Measurements from ENCODE around the gene SLC39A10.

SLC39A10 gene

GRCh38 chr2:195656859-195657633 lies at the start of gene SLC39A10:
Gene SLC39A10 (plus strand): TSS chr2:195657226. CDS start chr2:195680043, 22,817 bp downstream.
- Histone ChIP-seq H3K36me3 (ENCODE audit: insufficient read depth, low read length) (no peaks in the 10 kb centered on the region), H3K4me3 (ENCODE audit: low read depth, low read length) (peak within 1 kb of the TSS; percentile 82), H3K79me2 (ENCODE audit: control insufficient read depth, insufficient read depth, low read length, unreplicated experiment) (peaks cover 32% of the 10 kb centered on the region), H2AFZ (ENCODE audit: low read length, unreplicated experiment) (peak within 1 kb of the TSS; percentile 87), H3K27me3 (ENCODE audit: insufficient read depth, low read length) (no peaks in the 10 kb centered on the region), H3K27ac (ENCODE audit: low read depth, low read length) (peak within 1 kb of the TSS; percentile 75), H3K4me1 (ENCODE audit: control insufficient read depth, insufficient read depth, low read length, unreplicated experiment) (peaks cover 20% of the 10 kb centered on the region)

GRCh38 chr2:195608768-195609454 lies 48.1 kb upstream of the SLC39A10 start:
- H3K27me3 ChIP-seq (ENCODE audit: insufficient read depth, low read length): no peaks in the 10 kb centered on the region
- H2AFZ ChIP-seq (ENCODE audit: low read length, unreplicated experiment): no peak overlapping the region
- no peaks in the 10 kb centered on the region for H3K36me3 ChIP-seq (ENCODE audit: insufficient read depth, low read length)
- peaks cover 15% of the 10 kb centered on the region for H3K4me1 ChIP-seq (ENCODE audit: control insufficient read depth, insufficient read depth, low read length, unreplicated experiment)
- H3K79me2 ChIP-seq (ENCODE audit: control insufficient read depth, insufficient read depth, low read length, unreplicated experiment): no peaks in the 10 kb centered on the region
- no peak overlapping the region for H3K27ac ChIP-seq (ENCODE audit: low read depth, low read length)
- no peak overlapping the region for H3K4me3 ChIP-seq (ENCODE audit: low read depth, low read length)

- H3K4me1 ChIP-seq (ENCODE audit: control insufficient read depth, insufficient read depth, low read length, unreplicated experiment): peaks cover 21% of the 10 kb centered on the region
- no peak overlapping the region for H3K4me3 ChIP-seq (ENCODE audit: low read depth, low read length)
- H3K27ac ChIP-seq (ENCODE audit: low read depth, low read length): no peak overlapping the region
- no peak overlapping the region for H2AFZ ChIP-seq (ENCODE audit: low read length, unreplicated experiment)
- no peaks in the 10 kb centered on the region for H3K79me2 ChIP-seq (ENCODE audit: control insufficient read depth, insufficient read depth, low read length, unreplicated experiment)
- H3K36me3 ChIP-seq (ENCODE audit: insufficient read depth, low read length): no peaks in the 10 kb centered on the region
- H3K27me3 ChIP-seq (ENCODE audit: insufficient read depth, low read length): no peaks in the 10 kb centered on the region
These were observed 46.3 kb upstream of the SLC39A10 start for GRCh38 chr2:195610717-195611116.

GRCh38 chr2:195612611-195613495 lies 44.2 kb upstream of the SLC39A10 start:
- peaks cover 21% of the 10 kb centered on the region for H3K4me1 ChIP-seq (ENCODE audit: control insufficient read depth, insufficient read depth, low read length, unreplicated experiment)
- H3K27ac ChIP-seq (ENCODE audit: low read depth, low read length): peak overlapping the region; percentile 51
- peak overlapping the region; percentile 57 for H2AFZ ChIP-seq (ENCODE audit: low read length, unreplicated experiment)

GRCh38 chr2:195613922-195614321 lies 43.1 kb upstream of the SLC39A10 start:
- H3K27ac ChIP-seq (ENCODE audit: low read depth, low read length): peak overlapping the region; percentile 51
- peak overlapping the region; percentile 33 for H3K4me3 ChIP-seq (ENCODE audit: low read depth, low read length)
- no peaks in the 10 kb centered on the region for H3K36me3 ChIP-seq (ENCODE audit: insufficient read depth, low read length)
- no peak overlapping the region for H2AFZ ChIP-seq (ENCODE audit: low read length, unreplicated experiment)
- H3K79me2 ChIP-seq (ENCODE audit: control insufficient read depth, insufficient read depth, low read length, unreplicated experiment): no peaks in the 10 kb centered on the region
- no peaks in the 10 kb centered on the region for H3K27me3 ChIP-seq (ENCODE audit: insufficient read depth, low read length)
- peaks cover 21% of the 10 kb centered on the region for H3K4me1 ChIP-seq (ENCODE audit: control insufficient read depth, insufficient read depth, low read length, unreplicated experiment)

More at GRCh38 chr2:195612611-195613495, 44.2 kb upstream of the SLC39A10 start:
- no peaks in the 10 kb centered on the region for H3K79me2 ChIP-seq (ENCODE audit: control insufficient read depth, insufficient read depth, low read length, unreplicated experiment)
- no peaks in the 10 kb centered on the region for H3K27me3 ChIP-seq (ENCODE audit: insufficient read depth, low read length)
- H3K4me3 ChIP-seq (ENCODE audit: low read depth, low read length): peak overlapping the region; percentile 33
- no peaks in the 10 kb centered on the region for H3K36me3 ChIP-seq (ENCODE audit: insufficient read depth, low read length)

GRCh38 chr2:195619590-195619989 lies 37.4 kb upstream of the SLC39A10 start:
- H3K27me3 ChIP-seq (ENCODE audit: insufficient read depth, low read length): no peaks in the 10 kb centered on the region
- no peak overlapping the region for H3K4me3 ChIP-seq (ENCODE audit: low read depth, low read length)
- no peak overlapping the region for H3K27ac ChIP-seq (ENCODE audit: low read depth, low read length)
- no peak overlapping the region for H2AFZ ChIP-seq (ENCODE audit: low read length, unreplicated experiment)
- H3K4me1 ChIP-seq (ENCODE audit: control insufficient read depth, insufficient read depth, low read length, unreplicated experiment): peaks cover 4% of the 10 kb centered on the region
- no peaks in the 10 kb centered on the region for H3K79me2 ChIP-seq (ENCODE audit: control insufficient read depth, insufficient read depth, low read length, unreplicated experiment)
- H3K36me3 ChIP-seq (ENCODE audit: insufficient read depth, low read length): no peaks in the 10 kb centered on the region

- Histone ChIP-seq H3K27ac (ENCODE audit: low read depth, low read length) (no peak overlapping the region), H3K4me3 (ENCODE audit: low read depth, low read length) (no peak overlapping the region), H3K79me2 (ENCODE audit: control insufficient read depth, insufficient read depth, low read length, unreplicated experiment) (no peaks in the 10 kb centered on the region), H3K36me3 (ENCODE audit: insufficient read depth, low read length) (no peaks in the 10 kb centered on the region), H3K27me3 (ENCODE audit: insufficient read depth, low read length) (no peaks in the 10 kb centered on the region), H3K4me1 (ENCODE audit: control insufficient read depth, insufficient read depth, low read length, unreplicated experiment) (peaks cover 4% of the 10 kb centered on the region), H2AFZ (ENCODE audit: low read length, unreplicated experiment) (peak overlapping the region; percentile 73)
These were observed 36.5 kb upstream of the SLC39A10 start for GRCh38 chr2:195620501-195620900.

GRCh38 chr2:195622966-195623365 lies 34.1 kb upstream of the SLC39A10 start:
- Histone ChIP-seq H3K4me1 (ENCODE audit: control insufficient read depth, insufficient read depth, low read length, unreplicated experiment) (peaks cover 4% of the 10 kb centered on the region), H3K36me3 (ENCODE audit: insufficient read depth, low read length) (no peaks in the 10 kb centered on the region), H3K4me3 (ENCODE audit: low read depth, low read length) (no peak overlapping the region), H3K27ac (ENCODE audit: low read depth, low read length) (no peak overlapping the region), H2AFZ (ENCODE audit: low read length, unreplicated experiment) (no peak overlapping the region), H3K27me3 (ENCODE audit: insufficient read depth, low read length) (no peaks in the 10 kb centered on the region), H3K79me2 (ENCODE audit: control insufficient read depth, insufficient read depth, low read length, unreplicated experiment) (no peaks in the 10 kb centered on the region)

GRCh38 chr2:195626507-195626906 lies 30.5 kb upstream of the SLC39A10 start:
- no peaks in the 10 kb centered on the region for H3K79me2 ChIP-seq (ENCODE audit: control insufficient read depth, insufficient read depth, low read length, unreplicated experiment)

GRCh38 chr2:195628666-195629065 lies 28.4 kb upstream of the SLC39A10 start:
- Histone ChIP-seq H3K27ac (ENCODE audit: low read depth, low read length) (no peak overlapping the region), H3K27me3 (ENCODE audit: insufficient read depth, low read length) (no peaks in the 10 kb centered on the region), H3K36me3 (ENCODE audit: insufficient read depth, low read length) (no peaks in the 10 kb centered on the region), H3K4me3 (ENCODE audit: low read depth, low read length) (no peak overlapping the region), H2AFZ (ENCODE audit: low read length, unreplicated experiment) (no peak overlapping the region), H3K4me1 (ENCODE audit: control insufficient read depth, insufficient read depth, low read length, unreplicated experiment) (no peaks in the 10 kb centered on the region), H3K79me2 (ENCODE audit: control insufficient read depth, insufficient read depth, low read length, unreplicated experiment) (no peaks in the 10 kb centered on the region)

More at GRCh38 chr2:195626507-195626906, 30.5 kb upstream of the SLC39A10 start:
- no peak overlapping the region for H3K27ac ChIP-seq (ENCODE audit: low read depth, low read length)
- no peaks in the 10 kb centered on the region for H3K4me1 ChIP-seq (ENCODE audit: control insufficient read depth, insufficient read depth, low read length, unreplicated experiment)
- H2AFZ ChIP-seq (ENCODE audit: low read length, unreplicated experiment): no peak overlapping the region
- no peaks in the 10 kb centered on the region for H3K36me3 ChIP-seq (ENCODE audit: insufficient read depth, low read length)
- H3K27me3 ChIP-seq (ENCODE audit: insufficient read depth, low read length): no peaks in the 10 kb centered on the region
- H3K4me3 ChIP-seq (ENCODE audit: low read depth, low read length): no peak overlapping the region
